ENCODE measurements around the gene SLF1. TPM values are rescaled to one million over a fixed set of nuclear protein-coding genes. Genes with fewer than 3 reads are reported as not detected.
A peak's percentile ranks its signal among the peaks of the same experiment; 100 is the strongest.

Gene SLF1
- polyA plus RNA-seq, 2 of the 4 experiments (the other 2 are of a cell fraction) = 11.4 to 17.1 TPM

- WGBS (ENCODE audit: missing lambda C conversion rate) = 77% methylated on average over 3 of the region's 3 CpGs
- no peak overlapping the region for H3K4me2 ChIP-seq
- ChIA-PET CTCF (interaction anchor here (0.9 to 1.0 kb wide), 3 partner anchors 10 to 519 kb away, joined by 3 to 4 read pairs (median 3); partner anchors contain the start of genes KIAA0825 and SLF1), POLR2A (no interaction called here)
- DNase-seq (ENCODE audit: low read depth in 1 of 2, low spot score in 1 of 2) = no peak
- peaks cover 11% of the 10 kb centered on the region; the same call in 2 of the 3 replicates for H3K4me1 ChIP-seq
- TF ChIP-seq SMC3 (IDR thresholded peaks at IDR 0.05) = no peak
- no peak for TF ChIP-seq HOXB5 (CRISPR knock-in tag; IDR thresholded peaks at IDR 0.05)
- no peak for TF ChIP-seq POLR2AphosphoS2 (conservative IDR thresholded peaks at IDR 0.05; ENCODE audit: low read length)
- TF ChIP-seq RNF2 (IDR thresholded peaks at IDR 0.05; ENCODE audit: borderline replicate concordance, low read depth) = no peak
- no peak for TF ChIP-seq RARB (CRISPR knock-in tag; IDR thresholded peaks at IDR 0.05)
- no peak for TF ChIP-seq EHF (CRISPR knock-in tag; IDR thresholded peaks at IDR 0.05)
- no peak for TF ChIP-seq HDAC2 (IDR thresholded peaks at IDR 0.05)
- no peak for TF ChIP-seq RFX5 (IDR thresholded peaks at IDR 0.05)
- no peak for TF ChIP-seq BHLHE40 (IDR thresholded peaks at IDR 0.05; ENCODE audit: low read depth, low read length)
- no peak for TF ChIP-seq FOSB (CRISPR knock-in tag; IDR thresholded peaks at IDR 0.05)
- TF ChIP-seq HMGXB4 (CRISPR knock-in tag; IDR thresholded peaks at IDR 0.05; ENCODE audit: borderline replicate concordance) = no peak
- TF ChIP-seq MAX (IDR thresholded peaks at IDR 0.05) = no peak
- TF ChIP-seq ZNF302 (CRISPR knock-in tag; IDR thresholded peaks at IDR 0.05) = no peak
- TF ChIP-seq HES2 (IDR thresholded peaks at IDR 0.05) = no peak
- TF ChIP-seq MAFK (IDR thresholded peaks at IDR 0.05; ENCODE audit: partially characterized antibody) = no peak
- no peak overlapping the region for H3K27ac ChIP-seq
- no peaks in the 10 kb centered on the region for H3K9me3 ChIP-seq
- H3K4me3 ChIP-seq = no peak overlapping the region
- no peak for FAIRE-seq
- no peak for ATAC-seq
Measured at GRCh38 chr5:94692581-94692980, 74.1 kb downstream of the SLF1 start.

GRCh38 chr5:94693043-94693822 lies 74.8 kb downstream of the SLF1 start:
- Histone ChIP-seq H3K9me3 (no peaks in the 10 kb centered on the region), H3K27ac (no peak overlapping the region), H3K4me1 (peaks cover 11% of the 10 kb centered on the region; the same call in 2 of the 3 replicates), H3K4me3 (no peak overlapping the region), H3K4me2 (0 out of 3 replicates have a peak overlapping the region, but pooled peaks have one; percentile 10)
- FAIRE-seq (no peak), DNase-seq (ENCODE audit: low read depth in 1 of 2, low spot score in 1 of 2) (peak in 1 of 2 experiments; percentile 47), ATAC-seq (peak; percentile 80 to 85; a peak in 4 of 6 replicates)
- 27% methylated on average over 5 of the region's 5 CpGs for WGBS (ENCODE audit: missing lambda C conversion rate)
- ChIA-PET CTCF (interaction anchor here (0.9 to 1.0 kb wide), 3 partner anchors 9 to 520 kb away, joined by 3 to 4 read pairs (median 3); partner anchors contain the start of genes KIAA0825 and SLF1), POLR2A (no interaction called here)
- TF ChIP-seq NFE2L2 (conservative IDR thresholded peaks at IDR 0.05; ENCODE audit: low read length) = no peak
- peak; percentile 30; the same call in 1 of the 3 replicates for TF ChIP-seq SMC3 (IDR thresholded peaks at IDR 0.05)
- no peak for TF ChIP-seq RNF2 (IDR thresholded peaks at IDR 0.05; ENCODE audit: borderline replicate concordance, low read depth)
- TF ChIP-seq CTCF (IDR thresholded peaks at IDR 0.05) = peak; percentile 54
- TF ChIP-seq RAD21 (conservative IDR thresholded peaks at IDR 0.05 in 1 of 2, IDR thresholded peaks at IDR 0.05 in 1 of 2) = peak; percentile 53 to 66
- TF ChIP-seq EP300 (IDR thresholded peaks at IDR 0.05) = no peak
- TF ChIP-seq HOXA7 (CRISPR knock-in tag; IDR thresholded peaks at IDR 0.05) = no peak
- TF ChIP-seq USF2 (IDR thresholded peaks at IDR 0.05) = no peak
